Lower leg skin (tissue), 4 donors: Measurements from ENCODE around the gene STAG1. TPM values are rescaled to one million over a fixed set of nuclear protein-coding genes. Genes with fewer than 3 reads are reported as not detected.
A peak's percentile ranks its signal among the peaks of the same experiment; 100 is the strongest.
"Not testable (repeated sequence)": the region's sequence is repeated elsewhere in the genome, so short reads cannot be mapped to it uniquely, and the experiment has no call there.

Source experiments
- DNase-seq, 2 donors: peaks; one replicate each; pipeline ENCODE4 v3.0.0-alpha.2; 2019; ENCODE audit warnings: low spot score in 2 of 2
- H3K4me3 ChIP-seq: fragments of 200-600 bp; sonication (generic); 2 replicates; pipeline ENCODE4 v1.5.1; 2017; ENCODE audit warnings: mild to moderate bottlenecking, low read depth; ENCODE audit not compliant: poor library complexity, severe bottlenecking
- POLR2A ChIP-seq, 2 donors: fragments of 450-650 bp; IDR thresholded peaks; one replicate each; pipeline ENCODE4 v1.6.1; 2016 to 2017; ENCODE audit warnings: antibody characterized with exemption in 2 of 2, mild to moderate bottlenecking in 1 of 2, moderate library complexity in 1 of 2
- WGBS, 2 donors: methylation state at CpG; one replicate each; pipeline ENCODE4 v1.1.5; 2018; 5-methylcytosine and 5-hydroxymethylcytosine counted together
- intact Hi-C: fragments of 100-400 bp; cut with DNase I; formaldehyde crosslinking; loops from one replicate; pipeline ENCODE4 v1.15.0; 2023; ENCODE audit warnings: low total_unique reads
- total RNA-seq, 4 donors: library from RNA; depleted of rRNA; stranded (reverse); fragments of >200 nt; gene quantifications; one replicate each; pipeline ENCODE4 v1.1.0, GENCODE V29; 2016
- TF ChIP-seq, protein P1 (sequence below), 3 donors: fragments of 450-650 bp; IDR thresholded peaks; one replicate each; pipeline ENCODE4 v1.5.1; 2016; ENCODE audit warnings: antibody characterized with exemption in 3 of 3, mild to moderate bottlenecking in 3 of 3, moderate library complexity in 2 of 3

Gene STAG1
- total RNA-seq, 4 donors from 2014 or later, result 32.1 to 37.7 (median 34.4) TPM

DNA sequence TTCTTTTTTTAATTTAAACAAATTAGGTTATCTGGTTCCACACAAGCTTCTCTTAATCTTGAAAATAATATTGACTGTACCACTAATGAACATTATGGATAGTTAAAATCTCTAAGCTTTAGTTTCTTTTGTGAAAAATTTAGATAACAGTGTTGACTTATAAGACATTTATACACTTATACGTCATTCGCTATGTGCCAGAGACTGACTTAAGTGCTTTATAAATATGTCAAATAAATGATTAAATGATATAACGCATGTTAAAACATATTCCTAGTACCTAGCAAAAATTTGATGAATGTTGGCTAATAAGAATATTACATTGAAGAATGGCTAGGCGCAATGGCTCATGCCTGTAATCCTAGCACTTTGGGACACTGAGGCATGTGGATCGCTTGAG lies 405.7 kb downstream of the STAG1 start:
- WGBS, 2 donors, result 93 to 94% methylated on average over 5 of the region's 5 CpGs

DNA sequence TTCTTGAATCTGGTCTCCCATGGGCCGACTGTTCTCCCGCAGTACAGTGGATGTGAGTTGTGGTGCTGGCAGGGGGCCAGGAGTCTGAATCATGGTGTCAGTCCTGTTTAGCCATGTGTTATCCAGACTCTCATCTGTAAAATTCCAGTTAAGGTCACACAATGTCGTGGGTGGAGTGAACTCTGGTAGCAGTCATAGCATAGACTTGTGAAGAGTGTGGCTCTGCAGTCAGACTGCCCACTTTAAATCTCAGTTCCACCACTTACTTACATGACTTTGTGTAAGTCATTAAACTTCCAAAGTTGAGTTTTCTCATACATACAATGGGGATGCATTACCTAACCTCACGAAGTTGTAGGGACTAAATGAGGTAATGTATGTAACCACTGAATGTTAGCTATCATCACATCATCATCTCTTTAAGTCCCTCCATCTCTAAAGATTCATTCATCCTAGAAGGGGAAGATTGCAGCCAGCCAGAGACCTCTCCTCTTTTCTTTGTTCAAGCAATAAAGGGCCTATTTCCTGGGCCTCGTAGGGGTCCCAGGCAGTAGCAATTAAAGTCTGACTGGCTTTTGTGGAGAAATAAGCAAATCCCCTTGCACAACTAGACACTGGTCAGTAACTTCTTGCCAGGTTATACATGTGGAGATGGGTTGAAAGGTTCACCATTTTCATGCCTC lies 408.2 kb downstream of the STAG1 start:
- no peak for TF ChIP-seq POLR2A (IDR thresholded peaks at IDR 0.05)
- TF ChIP-seq, protein P1, sequence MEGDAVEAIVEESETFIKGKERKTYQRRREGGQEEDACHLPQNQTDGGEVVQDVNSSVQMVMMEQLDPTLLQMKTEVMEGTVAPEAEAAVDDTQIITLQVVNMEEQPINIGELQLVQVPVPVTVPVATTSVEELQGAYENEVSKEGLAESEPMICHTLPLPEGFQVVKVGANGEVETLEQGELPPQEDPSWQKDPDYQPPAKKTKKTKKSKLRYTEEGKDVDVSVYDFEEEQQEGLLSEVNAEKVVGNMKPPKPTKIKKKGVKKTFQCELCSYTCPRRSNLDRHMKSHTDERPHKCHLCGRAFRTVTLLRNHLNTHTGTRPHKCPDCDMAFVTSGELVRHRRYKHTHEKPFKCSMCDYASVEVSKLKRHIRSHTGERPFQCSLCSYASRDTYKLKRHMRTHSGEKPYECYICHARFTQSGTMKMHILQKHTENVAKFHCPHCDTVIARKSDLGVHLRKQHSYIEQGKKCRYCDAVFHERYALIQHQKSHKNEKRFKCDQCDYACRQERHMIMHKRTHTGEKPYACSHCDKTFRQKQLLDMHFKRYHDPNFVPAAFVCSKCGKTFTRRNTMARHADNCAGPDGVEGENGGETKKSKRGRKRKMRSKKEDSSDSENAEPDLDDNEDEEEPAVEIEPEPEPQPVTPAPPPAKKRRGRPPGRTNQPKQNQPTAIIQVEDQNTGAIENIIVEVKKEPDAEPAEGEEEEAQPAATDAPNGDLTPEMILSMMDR (IDR thresholded peaks at IDR 0.05), result no peak
- peak; percentile 75 to 94 for DNase-seq
- intact Hi-C loops, result no loop called here
- H3K4me3 ChIP-seq, result no peak overlapping the region
- 49 to 51% methylated on average over 5 of the region's 5 CpGs for WGBS, 2 donors

More for the DNA sequence above, 405.7 kb downstream of the STAG1 start:
- TF ChIP-seq, protein P1 (IDR thresholded peaks at IDR 0.05), result no peak
- no peak for TF ChIP-seq POLR2A (IDR thresholded peaks at IDR 0.05)
- no peak for DNase-seq
- no peak overlapping the region for H3K4me3 ChIP-seq
- intact Hi-C loops, result no loop called here

DNA sequence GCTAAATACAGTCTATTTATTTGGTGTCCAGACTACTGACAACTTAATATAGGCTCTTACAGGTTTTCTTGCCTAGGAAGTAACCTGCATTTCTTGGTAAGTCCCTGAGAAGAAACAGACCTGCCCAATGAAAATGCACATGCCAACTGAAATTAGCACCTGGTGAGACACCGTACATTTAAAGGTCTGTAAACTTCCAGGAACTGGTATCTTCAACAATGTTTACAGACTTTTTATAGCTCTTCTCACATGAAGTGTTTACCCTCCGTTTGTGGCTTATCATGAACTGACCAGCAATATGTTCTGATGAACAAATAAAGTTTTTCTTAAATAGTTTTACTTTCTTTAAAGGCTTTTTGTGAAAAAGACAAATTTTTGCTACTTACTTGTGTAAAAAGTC lies 408.7 kb downstream of the STAG1 start:
- TF ChIP-seq, protein P1 (IDR thresholded peaks at IDR 0.05), result no peak
- no peak for TF ChIP-seq POLR2A (IDR thresholded peaks at IDR 0.05)
- intact Hi-C loops, result no loop called here
- WGBS, 2 donors, result 76 to 87% methylated on average over 2 of the region's 2 CpGs
- no peak for DNase-seq
- no peak overlapping the region for H3K4me3 ChIP-seq

DNA sequence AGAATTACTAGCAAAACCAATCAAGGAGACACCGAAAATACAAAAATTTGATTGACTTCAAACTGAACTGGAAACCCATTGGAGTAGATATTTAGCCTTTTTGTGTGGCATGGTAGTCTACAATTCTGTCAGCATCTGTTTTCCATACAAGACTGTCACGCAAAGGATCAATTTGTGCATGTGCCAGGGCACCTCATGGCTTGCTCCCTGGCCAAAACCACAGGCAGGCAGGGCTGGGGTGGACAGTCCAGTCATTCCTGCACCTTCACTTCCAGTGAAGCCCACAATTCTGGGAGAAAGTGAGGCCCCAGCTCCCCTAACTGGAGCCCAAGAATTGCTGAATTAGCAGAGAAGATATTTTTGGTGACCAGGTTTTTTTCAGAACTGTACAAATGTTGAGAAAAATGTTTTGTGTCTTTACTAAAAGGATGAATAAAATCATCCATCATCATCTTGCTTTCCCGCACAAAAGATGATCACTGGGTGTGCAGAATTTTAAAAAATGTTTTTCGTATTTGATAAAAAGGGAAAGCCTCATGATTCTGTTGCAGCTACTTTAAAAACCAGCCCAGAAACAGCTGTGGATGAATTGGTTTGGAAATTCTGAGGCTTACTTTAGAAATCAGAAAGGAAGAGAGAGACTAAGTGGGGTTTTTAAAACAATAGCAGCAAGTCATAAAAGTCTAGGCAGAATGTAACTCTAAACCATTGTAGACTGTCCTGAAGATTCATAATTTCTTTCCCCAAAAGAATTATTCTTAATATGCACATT lies 415.7 kb downstream of the STAG1 start:
- DNase-seq, result peak in 1 of 2 donors; percentile 26
- no peak overlapping the region for H3K4me3 ChIP-seq
- 75 to 76% methylated on average over 4 of the region's 4 CpGs for WGBS, 2 donors
- intact Hi-C loops, result no loop called here
- TF ChIP-seq POLR2A (IDR thresholded peaks at IDR 0.05), result no peak

DNA sequence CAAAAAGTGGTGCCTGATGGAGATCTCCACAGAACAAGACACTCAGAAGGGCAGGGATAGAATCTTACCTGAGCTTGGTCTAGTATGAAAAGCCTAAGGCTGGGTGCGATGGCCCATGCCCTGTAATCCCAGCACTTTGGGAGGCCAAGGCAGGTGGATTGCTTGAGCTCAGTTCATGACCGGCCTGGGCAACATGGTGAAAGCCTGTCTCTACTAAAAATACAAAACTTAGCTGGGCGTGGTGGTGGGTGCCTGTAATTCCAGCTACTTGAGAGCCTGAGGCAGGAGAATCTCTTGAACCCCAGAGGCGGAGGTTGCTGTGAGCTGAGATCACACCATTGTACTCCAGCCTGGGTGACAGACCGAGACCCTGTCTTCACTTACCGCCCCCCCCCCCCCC lies 417.5 kb downstream of the STAG1 start:
- H3K4me3 ChIP-seq, intact Hi-C loops: not testable (repeated sequence)
- whole genome bisulfite sequencing, 2 donors, result 95 to 98% methylated on average over 6 of the region's 6 CpGs
- peak in 1 of 2 donors; percentile 78 for DNase-seq

DNA sequence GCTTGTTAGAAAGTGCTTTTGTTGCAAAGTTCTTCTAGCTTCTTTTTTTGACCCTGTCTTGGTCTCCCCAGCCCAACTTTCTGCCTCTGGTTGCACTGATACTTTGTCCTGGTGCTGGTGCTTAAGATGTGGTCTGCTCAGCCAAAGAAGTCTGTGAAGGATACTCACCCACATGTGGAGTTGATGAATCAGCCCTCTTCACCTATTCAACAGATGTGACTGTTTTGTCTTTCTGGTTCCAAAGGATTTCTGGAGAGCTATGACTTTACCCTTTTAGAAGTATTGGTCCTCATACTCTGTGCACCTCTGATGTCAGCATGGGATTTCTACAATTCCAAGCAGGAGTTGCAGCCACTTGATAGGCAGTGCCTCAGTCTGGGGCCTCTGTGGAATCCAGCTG lies 418.0 kb downstream of the STAG1 start:
- intact Hi-C loops, result no loop called here

More for the DNA sequence above, 418.0 kb downstream of the STAG1 start:
- DNase-seq, result peak in 1 of 2 donors; percentile 13
- H3K4me3 ChIP-seq, result no peak overlapping the region
- TF ChIP-seq POLR2A (IDR thresholded peaks at IDR 0.05), result no peak
- TF ChIP-seq, protein P1 (IDR thresholded peaks at IDR 0.05), result no peak
